ENCODE results near the gene SMYD3.

Gene SMYD3

DNA sequence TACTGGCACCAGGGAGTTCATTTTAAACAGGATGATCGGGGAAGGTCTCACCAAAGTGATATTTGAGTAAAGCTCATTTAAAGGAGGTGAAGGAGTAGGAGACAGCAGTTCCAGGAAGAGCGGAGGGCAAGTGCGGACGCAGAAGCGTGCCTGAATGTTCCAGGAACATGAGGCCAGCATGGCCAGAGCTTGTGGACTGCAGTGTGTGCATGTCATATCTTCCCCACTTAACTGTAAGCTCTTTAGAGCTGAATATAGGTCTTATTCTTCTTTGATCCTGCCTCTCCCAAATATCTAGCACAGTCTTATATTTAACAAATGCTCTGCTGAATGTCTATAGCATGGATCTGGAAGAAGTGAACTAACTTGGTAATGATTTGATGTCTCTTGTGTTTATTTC, 639.3 kb downstream of the SMYD3 start:
- no peaks in the 10 kb centered on the region for H3K4me1 ChIP-seq (ENCODE audit: insufficient read depth, low read length)
- no peak overlapping the region for H3K9ac ChIP-seq (ENCODE audit: low read depth, low read length)
- peaks cover 8% of the 10 kb centered on the region; the same call in 1 of the 2 replicates for H3K36me3 ChIP-seq (ENCODE audit: insufficient read depth, low read length)
- no peak overlapping the region for H2AFZ ChIP-seq (ENCODE audit: low read depth, low read length)
- no peak overlapping the region for H3K4me2 ChIP-seq (ENCODE audit: insufficient read depth, low read length)
- no peak for ATAC-seq (ENCODE audit: insufficient read depth, low read depth)
- no peaks in the 10 kb centered on the region for H3K9me3 ChIP-seq (ENCODE audit: insufficient read depth, low read length, severe bottlenecking)
- H3K27me3 ChIP-seq (ENCODE audit: insufficient read depth, low read length, poor library complexity), result no peaks in the 10 kb centered on the region
- DNase-seq, result no peak
- H3K79me2 ChIP-seq (ENCODE audit: insufficient read depth, low read length), result no peaks in the 10 kb centered on the region
- H3K4me3 ChIP-seq (ENCODE audit: low read depth in 1 of 2, low read length in 2 of 2), result no peak overlapping the region
- no peaks in the 10 kb centered on the region for H4K20me1 ChIP-seq (ENCODE audit: insufficient read depth, low read length)
- H3K27ac ChIP-seq (ENCODE audit: low read length), result no peak overlapping the region
- TF ChIP-seq, protein P1, sequence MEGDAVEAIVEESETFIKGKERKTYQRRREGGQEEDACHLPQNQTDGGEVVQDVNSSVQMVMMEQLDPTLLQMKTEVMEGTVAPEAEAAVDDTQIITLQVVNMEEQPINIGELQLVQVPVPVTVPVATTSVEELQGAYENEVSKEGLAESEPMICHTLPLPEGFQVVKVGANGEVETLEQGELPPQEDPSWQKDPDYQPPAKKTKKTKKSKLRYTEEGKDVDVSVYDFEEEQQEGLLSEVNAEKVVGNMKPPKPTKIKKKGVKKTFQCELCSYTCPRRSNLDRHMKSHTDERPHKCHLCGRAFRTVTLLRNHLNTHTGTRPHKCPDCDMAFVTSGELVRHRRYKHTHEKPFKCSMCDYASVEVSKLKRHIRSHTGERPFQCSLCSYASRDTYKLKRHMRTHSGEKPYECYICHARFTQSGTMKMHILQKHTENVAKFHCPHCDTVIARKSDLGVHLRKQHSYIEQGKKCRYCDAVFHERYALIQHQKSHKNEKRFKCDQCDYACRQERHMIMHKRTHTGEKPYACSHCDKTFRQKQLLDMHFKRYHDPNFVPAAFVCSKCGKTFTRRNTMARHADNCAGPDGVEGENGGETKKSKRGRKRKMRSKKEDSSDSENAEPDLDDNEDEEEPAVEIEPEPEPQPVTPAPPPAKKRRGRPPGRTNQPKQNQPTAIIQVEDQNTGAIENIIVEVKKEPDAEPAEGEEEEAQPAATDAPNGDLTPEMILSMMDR (IDR thresholded peaks at IDR 0.05; ENCODE audit: borderline replicate concordance, extremely low read depth, low read length, poor library complexity, severe bottlenecking), result no peak
- TF ChIP-seq EZH2 (IDR thresholded peaks at IDR 0.05; ENCODE audit: borderline replicate concordance, low read depth, low read length, severe bottlenecking), result no peak

GRCh38 chr1:245864872-245865271, 642.2 kb downstream of the SMYD3 start:
- no peak for DNase-seq
- H2AFZ ChIP-seq (ENCODE audit: low read depth, low read length), result no peak overlapping the region
- no peak for ATAC-seq (ENCODE audit: insufficient read depth, low read depth)
- H3K9me3 ChIP-seq (ENCODE audit: insufficient read depth, low read length, severe bottlenecking), result no peaks in the 10 kb centered on the region
- no peaks in the 10 kb centered on the region for H3K4me1 ChIP-seq (ENCODE audit: insufficient read depth, low read length)
- H3K36me3 ChIP-seq (ENCODE audit: insufficient read depth, low read length), result peaks cover 8% of the 10 kb centered on the region; the same call in 1 of the 2 replicates
- no peak overlapping the region for H3K4me2 ChIP-seq (ENCODE audit: insufficient read depth, low read length)
- no peaks in the 10 kb centered on the region for H3K27me3 ChIP-seq (ENCODE audit: insufficient read depth, low read length, poor library complexity)
- no peaks in the 10 kb centered on the region for H4K20me1 ChIP-seq (ENCODE audit: insufficient read depth, low read length)
- no peak overlapping the region for H3K27ac ChIP-seq (ENCODE audit: low read length)
- H3K9ac ChIP-seq (ENCODE audit: low read depth, low read length), result no peak overlapping the region
- no peak for TF ChIP-seq EZH2 (IDR thresholded peaks at IDR 0.05; ENCODE audit: borderline replicate concordance, low read depth, low read length, severe bottlenecking)
- TF ChIP-seq, protein P1 (IDR thresholded peaks at IDR 0.05; ENCODE audit: borderline replicate concordance, extremely low read depth, low read length, poor library complexity, severe bottlenecking), result no peak
- no peaks in the 10 kb centered on the region for H3K79me2 ChIP-seq (ENCODE audit: insufficient read depth, low read length)
- no peak overlapping the region for H3K4me3 ChIP-seq (ENCODE audit: low read depth in 1 of 2, low read length in 2 of 2)

DNA sequence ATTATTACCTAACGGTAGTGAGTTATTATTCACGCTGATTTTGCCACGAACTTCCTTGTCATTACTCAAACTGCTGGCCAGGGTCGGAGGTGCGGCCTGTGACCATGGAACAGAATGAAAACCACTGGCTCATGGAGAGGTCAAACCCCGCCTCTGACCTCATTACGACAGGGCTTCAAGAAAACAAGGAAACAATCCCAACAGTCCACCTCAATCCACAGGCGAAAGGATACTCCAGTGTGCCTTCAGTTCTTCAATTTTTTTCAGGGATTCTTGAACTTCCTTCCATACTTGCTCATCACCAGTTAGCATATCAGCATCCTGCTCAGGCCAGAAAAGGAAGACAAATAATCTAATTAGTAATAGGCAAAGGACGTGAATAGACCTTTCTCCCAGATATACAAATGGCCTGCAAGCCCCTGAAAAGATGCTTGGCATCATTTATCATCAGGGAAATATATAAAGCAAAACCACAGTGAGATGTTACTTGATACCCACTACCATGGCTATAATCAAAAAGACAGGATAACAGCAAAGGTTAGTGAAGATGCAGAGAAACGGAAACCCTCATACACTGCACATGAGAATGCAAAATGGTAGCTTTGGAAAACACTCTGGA, 643.4 kb downstream of the SMYD3 start:
- H3K4me3 ChIP-seq (ENCODE audit: low read depth in 1 of 2, low read length in 2 of 2), result no peak overlapping the region
- no peaks in the 10 kb centered on the region for H3K4me1 ChIP-seq (ENCODE audit: insufficient read depth, low read length)
- ATAC-seq (ENCODE audit: insufficient read depth, low read depth) (no peak), DNase-seq (no peak)
- no peak overlapping the region for H3K4me2 ChIP-seq (ENCODE audit: insufficient read depth, low read length)
- H4K20me1 ChIP-seq (ENCODE audit: insufficient read depth, low read length), result no peaks in the 10 kb centered on the region
- no peaks in the 10 kb centered on the region for H3K27me3 ChIP-seq (ENCODE audit: insufficient read depth, low read length, poor library complexity)
- no peak overlapping the region for H3K27ac ChIP-seq (ENCODE audit: low read length)
- H3K9me3 ChIP-seq (ENCODE audit: insufficient read depth, low read length, severe bottlenecking), result no peaks in the 10 kb centered on the region
- H3K79me2 ChIP-seq (ENCODE audit: insufficient read depth, low read length), result no peaks in the 10 kb centered on the region
- no peak overlapping the region for H2AFZ ChIP-seq (ENCODE audit: low read depth, low read length)
- H3K9ac ChIP-seq (ENCODE audit: low read depth, low read length), result no peak overlapping the region
- TF ChIP-seq, protein P1 (IDR thresholded peaks at IDR 0.05; ENCODE audit: borderline replicate concordance, extremely low read depth, low read length, poor library complexity, severe bottlenecking), result no peak
- TF ChIP-seq EZH2 (IDR thresholded peaks at IDR 0.05; ENCODE audit: borderline replicate concordance, low read depth, low read length, severe bottlenecking), result no peak
- peaks cover 8% of the 10 kb centered on the region; the same call in 1 of the 2 replicates for H3K36me3 ChIP-seq (ENCODE audit: insufficient read depth, low read length)

Measured in DND-41 (cell line).